GM12874 (cell line): ENCODE data around the gene CXCL12.

Experiments used
- CTCF ChIP-seq: IDR thresholded peaks from 2 replicates; pipeline ENCODE4 v1.5.1; 2011; ENCODE audit warnings: low read depth, mild to moderate bottlenecking, control low read depth, low read length, moderate library complexity; ENCODE audit not compliant: insufficient read depth

CXCL12 gene

GRCh38 chr10:44357023-44357540 lies 27.8 kb downstream of the CXCL12 start:
- no peak for TF ChIP-seq CTCF

GRCh38 chr10:44356139-44357022 lies 28.5 kb downstream of the CXCL12 start:
- no peak for TF ChIP-seq CTCF

DNA sequence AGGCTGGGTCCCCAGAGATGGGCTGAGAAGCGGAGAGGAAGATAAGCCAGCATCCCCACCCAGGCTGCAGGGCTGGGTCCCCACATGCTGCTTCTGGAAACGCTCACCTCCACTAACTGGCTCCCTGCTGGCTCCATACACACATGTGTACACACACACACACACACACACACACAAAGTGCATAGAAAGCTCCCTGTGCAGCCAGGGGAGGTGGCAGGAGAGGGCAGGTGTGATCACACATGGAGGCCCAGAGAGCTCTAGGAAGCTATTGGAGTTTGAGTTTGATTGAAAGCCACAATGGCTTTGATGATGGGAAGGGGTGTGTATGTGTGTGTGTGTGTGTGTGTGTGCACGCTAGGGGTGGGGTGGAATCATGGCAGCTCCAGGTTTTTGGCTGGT lies 29.3 kb downstream of the CXCL12 start:
- TF ChIP-seq CTCF = no peak

DNA sequence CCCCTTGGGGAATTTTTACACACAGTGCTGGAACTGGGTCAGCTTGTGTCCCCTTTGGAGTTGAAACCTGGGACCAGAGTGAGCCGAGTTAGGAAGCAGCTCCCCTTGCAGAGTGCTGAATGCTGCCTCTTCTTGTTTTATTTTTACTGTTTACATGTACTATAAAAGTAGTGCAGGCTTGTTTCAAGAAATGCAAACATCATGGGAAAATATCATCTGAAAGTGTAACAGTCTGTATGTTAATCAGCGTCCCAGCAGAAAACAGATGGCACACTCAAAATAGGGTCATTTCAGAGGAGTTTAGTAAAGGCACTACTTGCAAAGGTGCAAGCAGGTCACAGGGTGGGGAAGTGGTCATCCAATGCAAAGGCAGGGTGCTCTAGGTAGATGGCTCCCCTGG lies 30.1 kb downstream of the CXCL12 start:
- TF ChIP-seq CTCF = no peak

GRCh38 chr10:44353721-44354120 lies 31.2 kb downstream of the CXCL12 start:
- TF ChIP-seq CTCF = no peak

DNA sequence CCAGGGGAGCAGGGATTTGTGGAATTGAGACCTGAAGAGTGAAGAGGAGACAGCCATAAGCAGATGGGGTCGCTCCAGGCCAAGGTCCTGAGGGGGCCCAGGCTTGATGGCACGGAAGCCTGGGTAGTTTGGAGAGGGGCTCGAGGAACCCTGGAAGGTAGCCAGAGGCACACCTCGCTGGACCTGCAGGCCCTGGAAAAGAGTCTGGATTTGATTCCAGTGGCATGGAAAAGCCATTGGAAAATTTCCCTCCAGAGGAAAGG lies 31.8 kb downstream of the CXCL12 start:
- TF ChIP-seq CTCF = no peak

- no peak for TF ChIP-seq CTCF
Measured at GRCh38 chr10:44352316-44353127, 32.4 kb downstream of the CXCL12 start.
